GM23248 (cell line): Measurements from ENCODE around the gene ANKRD13C.
"Not testable (repeated sequence)": the region's sequence is repeated elsewhere in the genome, so short reads cannot be mapped to it uniquely, and the experiment has no call there.

Source experiments
- EZH2 ChIP-seq: fragments of 200-600 bp; sonication (generic); IDR thresholded peaks from 2 replicates; pipeline ENCODE4 v1.6.1; 2018; ENCODE audit warnings: antibody characterized with exemption, mild to moderate bottlenecking; ENCODE audit not compliant: insufficient read depth, poor library complexity, severe bottlenecking
- EZH2phosphoT487 ChIP-seq: fragments of 200-600 bp; sonication (generic); IDR thresholded peaks from 2 replicates; pipeline ENCODE4 v1.6.1; 2018; ENCODE audit warnings: antibody characterized with exemption, moderate library complexity, mild to moderate bottlenecking, low read depth; ENCODE audit not compliant: insufficient read depth

DNA sequence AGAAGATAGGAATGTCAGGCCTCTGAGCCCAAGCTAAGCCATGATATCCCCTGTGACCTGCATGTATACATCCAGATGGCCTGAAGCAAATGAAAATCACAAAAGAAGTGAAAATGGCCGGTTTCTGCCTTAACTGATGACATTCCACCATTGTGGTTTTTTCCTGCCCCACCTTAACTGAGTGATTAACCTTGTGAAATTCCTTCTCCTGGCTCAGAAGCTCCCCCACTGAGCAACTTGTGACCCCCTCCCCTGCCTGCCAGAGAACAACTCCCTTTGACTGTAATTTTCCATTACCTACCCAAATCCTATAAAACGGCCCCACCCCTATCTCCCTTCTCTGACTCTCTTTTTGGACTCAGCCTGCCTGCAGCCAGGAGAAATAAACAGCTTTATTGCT, 19.1 kb upstream of the ANKRD13C start:
- not testable (repeated sequence) for TF ChIP-seq EZH2phosphoT487, EZH2
